Liver (tissue), 3 donors: Measurements from ENCODE around the gene BOLA1.

ENCODE experiments used
- TAF1 ChIP-seq: conservative IDR thresholded peaks from 2 replicates; pipeline ENCODE4 v1.6.1; 2016; ENCODE audit warnings: antibody characterized with exemption, mild to moderate bottlenecking
- YY1 ChIP-seq: IDR thresholded peaks from 2 replicates; pipeline ENCODE4 v1.6.1; 2016; ENCODE audit warnings: antibody characterized with exemption, mild to moderate bottlenecking
- TF ChIP-seq, protein P1 (sequence below): IDR thresholded peaks from 2 replicates; pipeline ENCODE4 v1.6.1; 2016; ENCODE audit warnings: antibody characterized with exemption
- TF ChIP-seq, protein P2 (sequence below): fragments of 150-350 bp; IDR thresholded peaks from 2 replicates; pipeline ENCODE4 v1.5.1; 2017; ENCODE audit warnings: improper control_type of control experiment, low read depth, low read length; ENCODE audit not compliant: missing input control
- donor health status: healthy.
- donor health status: healthy.

DNA sequence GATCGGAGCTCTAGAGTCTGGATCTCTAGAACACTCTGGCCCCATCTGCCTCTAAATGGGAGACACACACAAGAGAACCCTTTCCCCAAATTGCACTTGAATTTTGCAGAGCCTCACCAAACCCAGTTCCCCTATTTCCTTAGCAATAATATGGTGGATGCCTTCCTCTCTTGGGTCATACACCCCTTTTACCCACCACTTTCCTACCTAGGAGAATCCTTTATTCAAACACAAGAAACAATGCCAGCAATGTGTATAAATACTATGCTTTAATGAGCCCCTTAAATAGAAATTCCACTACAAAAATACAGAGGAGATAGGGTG is 29.0 kb downstream of the BOLA1 start:
- TF ChIP-seq YY1 = no peak
- TF ChIP-seq, protein P1, sequence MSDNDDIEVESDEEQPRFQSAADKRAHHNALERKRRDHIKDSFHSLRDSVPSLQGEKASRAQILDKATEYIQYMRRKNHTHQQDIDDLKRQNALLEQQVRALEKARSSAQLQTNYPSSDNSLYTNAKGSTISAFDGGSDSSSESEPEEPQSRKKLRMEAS = no peak
- TF ChIP-seq, protein P2, sequence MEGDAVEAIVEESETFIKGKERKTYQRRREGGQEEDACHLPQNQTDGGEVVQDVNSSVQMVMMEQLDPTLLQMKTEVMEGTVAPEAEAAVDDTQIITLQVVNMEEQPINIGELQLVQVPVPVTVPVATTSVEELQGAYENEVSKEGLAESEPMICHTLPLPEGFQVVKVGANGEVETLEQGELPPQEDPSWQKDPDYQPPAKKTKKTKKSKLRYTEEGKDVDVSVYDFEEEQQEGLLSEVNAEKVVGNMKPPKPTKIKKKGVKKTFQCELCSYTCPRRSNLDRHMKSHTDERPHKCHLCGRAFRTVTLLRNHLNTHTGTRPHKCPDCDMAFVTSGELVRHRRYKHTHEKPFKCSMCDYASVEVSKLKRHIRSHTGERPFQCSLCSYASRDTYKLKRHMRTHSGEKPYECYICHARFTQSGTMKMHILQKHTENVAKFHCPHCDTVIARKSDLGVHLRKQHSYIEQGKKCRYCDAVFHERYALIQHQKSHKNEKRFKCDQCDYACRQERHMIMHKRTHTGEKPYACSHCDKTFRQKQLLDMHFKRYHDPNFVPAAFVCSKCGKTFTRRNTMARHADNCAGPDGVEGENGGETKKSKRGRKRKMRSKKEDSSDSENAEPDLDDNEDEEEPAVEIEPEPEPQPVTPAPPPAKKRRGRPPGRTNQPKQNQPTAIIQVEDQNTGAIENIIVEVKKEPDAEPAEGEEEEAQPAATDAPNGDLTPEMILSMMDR = no peak
- TF ChIP-seq TAF1 = no peak
